Lower leg skin (tissue), 4 donors: ENCODE data around the gene PIP5K1C. TPM values are rescaled to one million over a fixed set of nuclear protein-coding genes. Genes with fewer than 3 reads are reported as not detected.

Experiments
- DNase-seq, 2 donors: peaks; one replicate each; pipeline ENCODE4 v3.0.0-alpha.2; 2019; ENCODE audit warnings: low spot score in 2 of 2
- H3K4me3 ChIP-seq: fragments of 200-600 bp; sonication (generic); 2 replicates; pipeline ENCODE4 v1.5.1; 2017; ENCODE audit warnings: mild to moderate bottlenecking, low read depth; ENCODE audit not compliant: poor library complexity, severe bottlenecking
- CTCF ChIP-seq, 3 donors: fragments of 450-650 bp; IDR thresholded peaks; one replicate each; pipeline ENCODE4 v1.5.1; 2016; ENCODE audit warnings: antibody characterized with exemption in 3 of 3, mild to moderate bottlenecking in 3 of 3, moderate library complexity in 2 of 3
- POLR2A ChIP-seq, 2 donors: fragments of 450-650 bp; IDR thresholded peaks; one replicate each; pipeline ENCODE4 v1.6.1; 2016 to 2017; ENCODE audit warnings: antibody characterized with exemption in 2 of 2, mild to moderate bottlenecking in 1 of 2, moderate library complexity in 1 of 2
- WGBS, 2 donors: methylation state at CpG; one replicate each; pipeline ENCODE4 v1.1.5; 2018; 5-methylcytosine and 5-hydroxymethylcytosine counted together
- intact Hi-C: fragments of 100-400 bp; cut with DNase I; formaldehyde crosslinking; loops from one replicate; pipeline ENCODE4 v1.15.0; 2023; ENCODE audit warnings: low total_unique reads
- total RNA-seq, 4 donors: library from RNA; depleted of rRNA; stranded (reverse); fragments of >200 nt; gene quantifications; one replicate each; pipeline ENCODE4 v1.1.0, GENCODE V29; 2016

PIP5K1C gene
- total RNA-seq, 4 donors from 2014 or later, result 14.1 to 27.3 (median 22.1) TPM

- 90 to 92% methylated on average over 19 of the region's 19 CpGs for WGBS, 2 donors
- no peak overlapping the region for H3K4me3 ChIP-seq
- no peak for TF ChIP-seq CTCF (IDR thresholded peaks at IDR 0.05)
- no peak for TF ChIP-seq POLR2A (IDR thresholded peaks at IDR 0.05)
- DNase-seq, result no peak
- intact Hi-C loops, result no loop called here
Measured at GRCh38 chr19:3656747-3657394, 43.4 kb downstream of the PIP5K1C start.

GRCh38 chr19:3656073-3656746, 44.1 kb downstream of the PIP5K1C start:
- intact Hi-C loops, result no loop called here
- no peak overlapping the region for H3K4me3 ChIP-seq
- DNase-seq, result no peak
- no peak for TF ChIP-seq POLR2A (IDR thresholded peaks at IDR 0.05)
- no peak for TF ChIP-seq CTCF (IDR thresholded peaks at IDR 0.05)
- 81 to 87% methylated on average over 27 to 30 of the region's 36 CpGs for WGBS, 2 donors

GRCh38 chr19:3655402-3656072, 44.7 kb downstream of the PIP5K1C start:
- no peak for TF ChIP-seq CTCF (IDR thresholded peaks at IDR 0.05)
- TF ChIP-seq POLR2A (IDR thresholded peaks at IDR 0.05), result no peak
- no peak for DNase-seq
- intact Hi-C loops, result no loop called here
- WGBS, 2 donors, result 77 to 85% methylated on average over 16 of the region's 25 CpGs
- no peak overlapping the region for H3K4me3 ChIP-seq

GRCh38 chr19:3653865-3654513, 46.3 kb downstream of the PIP5K1C start:
- 92 to 97% methylated on average over 20 of the region's 20 CpGs for WGBS, 2 donors
- intact Hi-C loops, result no loop called here
- no peak for DNase-seq
- no peak overlapping the region for H3K4me3 ChIP-seq
- TF ChIP-seq CTCF (IDR thresholded peaks at IDR 0.05) (no peak), POLR2A (IDR thresholded peaks at IDR 0.05) (no peak)

GRCh38 chr19:3653081-3653795, 47.0 kb downstream of the PIP5K1C start:
- intact Hi-C loops, result no loop called here
- H3K4me3 ChIP-seq, result no peak overlapping the region
- TF ChIP-seq CTCF (IDR thresholded peaks at IDR 0.05), result no peak
- TF ChIP-seq POLR2A (IDR thresholded peaks at IDR 0.05), result no peak
- 90 to 92% methylated on average over 35 of the region's 37 CpGs for WGBS, 2 donors
- no peak for DNase-seq
